T47D (cell line): Measurements from ENCODE around the gene RNF208.

ENCODE experiments used
- DNase-seq, 2 experiments: peaks; one replicate each; pipeline versions ENCODE4 v3.0.0 to v3.0.0-alpha.2; 2011 to 2012; ENCODE audit warnings: low read depth in 1 of 2, low spot score in 1 of 2
- JUND ChIP-seq: IDR thresholded peaks from 2 replicates; pipeline ENCODE4 v1.6.1; 2012; ENCODE audit warnings: low read depth
- in situ Hi-C: cut with HindIII; loops from 2 replicates; pipeline ENCODE4 v1.10.0; 2016; ENCODE audit warnings: low sequenced_read_pairs, low pct_unique_long_range_greater_than_20kb

RNF208 gene

GRCh38 chr9:137217276-137218211 lies 4.5 kb downstream of the RNF208 start:
- no peak for TF ChIP-seq JUND
- in situ Hi-C loops: no loop called here
- DNase-seq: peak; percentile 97 to 99

DNA sequence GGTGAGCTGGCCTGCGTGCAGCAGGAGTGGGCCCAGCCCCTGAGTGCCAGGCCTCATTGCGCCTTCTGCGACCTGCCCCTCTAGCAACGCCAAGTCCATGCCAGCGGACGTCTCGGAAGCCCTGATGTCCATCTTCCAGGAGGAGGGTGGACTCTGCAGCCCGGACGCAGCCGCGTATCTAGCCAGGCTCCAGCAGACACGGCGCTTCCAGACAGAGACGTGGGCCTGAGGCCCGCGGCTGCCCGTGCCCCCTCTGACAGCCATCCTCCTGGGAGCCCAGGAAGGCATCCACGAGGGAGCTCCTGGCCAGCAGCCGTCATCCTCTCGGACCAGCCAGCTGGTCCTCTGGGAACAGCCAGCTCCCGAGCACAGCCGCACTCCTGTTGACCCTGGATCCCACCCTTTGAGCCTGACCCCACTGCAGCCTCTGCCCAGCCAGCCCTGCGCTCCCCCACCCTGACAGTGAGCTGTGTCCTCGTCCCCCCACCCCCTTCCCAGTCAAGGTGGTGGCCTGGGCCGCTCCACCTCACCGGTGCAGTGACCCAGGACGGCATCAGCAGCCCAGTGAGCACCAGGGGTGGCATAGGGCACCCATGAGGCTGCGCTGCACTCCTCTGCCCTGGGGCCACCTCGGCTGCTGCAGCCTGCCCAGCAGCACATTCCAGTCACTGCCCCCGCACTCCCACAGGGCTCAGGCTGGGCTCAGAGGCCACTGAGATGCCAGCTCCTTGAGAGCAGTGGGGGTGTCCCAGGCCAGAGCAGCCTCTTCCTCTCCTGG lies 5.7 kb downstream of the RNF208 start:
- no peak for TF ChIP-seq JUND
- no peak for DNase-seq
- in situ Hi-C loops: no loop called here

DNA sequence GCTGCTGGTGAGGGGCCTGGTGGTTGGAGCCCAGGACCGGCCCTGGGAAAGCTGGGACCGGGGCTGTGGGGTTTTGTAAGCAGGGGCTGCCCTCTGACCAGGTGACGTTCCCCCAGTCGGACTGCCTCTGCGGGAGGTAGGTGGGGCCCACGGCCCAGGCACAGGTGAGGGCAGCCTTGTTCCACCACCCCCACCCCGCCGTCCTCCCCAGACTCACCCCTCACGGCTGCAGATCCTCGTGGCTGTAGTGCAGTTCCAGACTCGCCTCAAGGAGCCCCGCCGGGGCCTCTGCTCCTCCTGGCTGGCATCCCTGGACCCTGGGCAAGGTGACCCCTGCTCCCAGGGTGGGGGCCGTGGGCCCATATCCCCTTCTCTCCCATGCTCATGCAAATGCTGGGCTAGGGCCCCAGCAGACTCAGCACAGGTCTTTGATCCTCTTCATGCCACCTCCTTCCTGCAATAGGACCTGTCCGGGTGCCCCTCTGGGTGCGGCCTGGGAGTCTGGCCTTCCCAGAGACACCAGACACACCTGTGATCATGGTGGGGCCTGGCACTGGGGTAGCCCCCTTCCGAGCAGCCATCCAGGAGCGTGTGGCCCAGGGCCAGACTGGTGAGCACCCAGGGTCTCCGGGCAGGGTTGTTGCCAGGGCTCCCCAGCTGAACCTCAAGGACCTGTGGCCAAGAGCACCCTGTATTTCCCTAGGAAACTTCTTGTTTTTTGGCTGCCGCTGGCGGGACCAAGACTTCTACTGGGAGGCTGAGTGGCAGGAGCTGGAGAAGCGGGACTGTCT lies 6.6 kb downstream of the RNF208 start:
- no peak for TF ChIP-seq JUND
- DNase-seq: no peak
- in situ Hi-C loops: no loop called here

DNA sequence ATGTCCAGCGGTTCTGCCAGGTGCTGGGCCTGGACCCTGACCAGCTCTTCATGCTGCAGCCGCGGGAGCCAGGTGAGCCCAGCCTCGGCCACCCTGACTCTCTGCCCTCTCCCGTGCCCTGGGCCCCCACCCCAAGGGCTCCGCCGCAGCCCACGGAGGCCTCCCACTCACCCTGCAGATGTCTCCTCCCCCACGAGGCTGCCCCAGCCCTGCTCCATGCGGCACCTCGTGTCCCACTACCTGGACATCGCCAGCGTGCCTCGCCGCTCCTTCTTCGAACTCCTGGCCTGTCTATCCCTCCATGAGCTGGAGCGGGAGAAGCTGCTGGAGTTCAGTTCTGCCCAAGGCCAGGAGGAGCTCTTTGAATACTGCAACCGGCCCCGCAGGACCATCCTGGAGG lies 7.4 kb downstream of the RNF208 start:
- in situ Hi-C loops: no loop called here
- DNase-seq: no peak
- TF ChIP-seq JUND: no peak

DNA sequence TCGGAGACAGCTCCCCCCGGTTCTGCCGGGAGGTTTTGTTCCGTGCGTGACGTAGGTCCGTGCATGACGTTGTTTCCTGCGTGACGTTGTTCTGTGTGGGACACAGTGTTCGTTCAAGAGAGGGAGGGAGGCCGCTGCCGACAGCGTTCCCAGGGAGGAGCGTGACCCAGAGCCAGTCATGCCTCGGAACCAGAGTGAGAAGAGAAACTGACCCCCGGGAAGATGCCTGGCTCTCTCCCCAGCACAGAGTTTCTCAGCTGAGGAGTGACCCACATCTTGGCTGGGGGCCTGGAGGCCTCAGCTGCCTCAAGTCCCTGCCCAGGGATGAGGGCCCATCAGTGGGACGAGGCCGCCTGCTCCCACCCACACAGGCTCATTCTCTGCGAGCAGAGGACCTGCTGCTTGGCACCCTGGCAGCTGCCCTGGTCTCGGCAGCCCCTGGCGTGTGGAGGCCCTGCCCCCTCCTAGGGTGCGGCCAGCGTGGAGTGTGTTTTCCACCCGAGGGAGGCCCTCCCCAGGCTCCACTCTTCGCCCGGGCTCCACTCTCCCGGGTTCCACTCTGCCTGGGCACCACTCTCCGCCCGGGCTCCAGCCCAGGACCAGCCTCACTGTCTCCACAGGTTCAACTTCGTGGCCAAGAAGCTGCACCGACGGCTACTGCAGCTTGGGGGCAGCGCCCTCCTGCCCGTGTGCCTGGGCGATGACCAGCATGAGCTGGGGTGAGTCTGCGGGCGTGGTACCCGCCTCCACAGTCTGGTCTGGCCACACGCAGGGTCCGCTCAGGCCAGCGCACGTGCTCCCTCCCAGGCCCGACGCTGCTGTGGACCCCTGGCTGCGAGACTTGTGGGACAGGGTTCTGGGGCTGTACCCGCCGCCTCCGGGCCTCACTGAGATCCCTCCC lies 8.6 kb downstream of the RNF208 start:
- no peak for DNase-seq
- in situ Hi-C loops: no loop called here

GRCh38 chr9:137212520-137212919 lies 9.5 kb downstream of the RNF208 start:
- DNase-seq: no peak
- no peak for TF ChIP-seq JUND
- in situ Hi-C loops: no loop called here

More for the DNA sequence above, 8.6 kb downstream of the RNF208 start:
- TF ChIP-seq JUND: no peak

DNA sequence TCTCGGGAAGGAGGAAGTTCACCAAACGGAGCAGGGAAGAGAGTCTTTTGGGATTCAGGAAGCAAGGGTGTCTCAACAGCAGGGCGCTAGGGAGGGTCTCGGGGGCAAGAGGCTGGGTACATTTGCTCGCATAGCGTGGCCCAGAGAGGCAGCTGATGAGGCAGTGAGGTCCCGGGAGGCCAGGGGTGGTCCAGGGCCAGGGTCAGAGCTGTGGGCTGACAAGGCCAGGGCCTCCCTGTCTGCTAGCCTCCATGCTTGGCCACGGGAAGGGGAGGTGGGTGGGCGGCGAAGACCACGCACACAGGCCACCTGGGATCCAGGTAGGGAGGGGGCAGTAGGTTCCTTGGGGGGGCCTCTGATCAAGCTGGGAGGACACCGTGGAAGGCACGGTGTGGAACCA lies 10.5 kb downstream of the RNF208 start:
- in situ Hi-C loops: no loop called here
- no peak for TF ChIP-seq JUND

DNA sequence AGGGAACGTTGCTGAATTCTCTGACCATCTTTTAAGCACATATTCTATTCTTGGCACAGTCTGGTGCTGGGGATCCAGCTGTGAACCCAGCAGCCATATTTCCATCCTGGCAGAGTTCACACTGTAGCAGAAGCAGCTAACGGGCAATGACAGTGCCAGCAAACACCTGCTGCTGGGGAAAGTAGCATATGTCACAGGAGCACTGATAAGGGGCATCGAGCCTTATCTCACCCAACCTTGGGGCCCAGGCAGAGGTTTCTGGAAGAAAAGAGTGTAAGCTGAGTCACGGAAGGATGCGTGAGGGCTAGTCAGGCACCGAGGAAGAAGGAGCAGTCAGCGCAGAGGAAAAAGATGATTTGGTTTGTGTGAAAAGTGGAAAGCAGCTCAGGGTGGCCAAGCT lies 15.4 kb downstream of the RNF208 start:
- no peak for DNase-seq
- no peak for TF ChIP-seq JUND
- in situ Hi-C loops: no loop called here

More for the DNA sequence above, 10.5 kb downstream of the RNF208 start:
- DNase-seq: no peak

GRCh38 chr9:137205126-137206069 lies 16.6 kb downstream of the RNF208 start, which contains the start of the genes NDOR1 and TMEM203:
TSS of gene NDOR1 (plus strand) at chr9:137205700. CDS start at chr9:137205778, 78 bp downstream.
TSS of gene TMEM203 (minus strand) at chr9:137205648. CDS start at chr9:137205414, 234 bp downstream.
- TF ChIP-seq JUND: no peak
- in situ Hi-C loops: no loop called here
- DNase-seq: peak; percentile 90 to 97

- no peak for TF ChIP-seq JUND
- in situ Hi-C loops: no loop called here
- no peak for DNase-seq
Observed at GRCh38 chr9:137204731-137205125, 17.3 kb downstream of the RNF208 start.

GRCh38 chr9:137202966-137203365 lies 19.1 kb downstream of the RNF208 start:
- no peak for TF ChIP-seq JUND
- no peak for DNase-seq
- in situ Hi-C loops: no loop called here
